ENCODE data around the gene KCNK5.

KCNK5 gene

DNA sequence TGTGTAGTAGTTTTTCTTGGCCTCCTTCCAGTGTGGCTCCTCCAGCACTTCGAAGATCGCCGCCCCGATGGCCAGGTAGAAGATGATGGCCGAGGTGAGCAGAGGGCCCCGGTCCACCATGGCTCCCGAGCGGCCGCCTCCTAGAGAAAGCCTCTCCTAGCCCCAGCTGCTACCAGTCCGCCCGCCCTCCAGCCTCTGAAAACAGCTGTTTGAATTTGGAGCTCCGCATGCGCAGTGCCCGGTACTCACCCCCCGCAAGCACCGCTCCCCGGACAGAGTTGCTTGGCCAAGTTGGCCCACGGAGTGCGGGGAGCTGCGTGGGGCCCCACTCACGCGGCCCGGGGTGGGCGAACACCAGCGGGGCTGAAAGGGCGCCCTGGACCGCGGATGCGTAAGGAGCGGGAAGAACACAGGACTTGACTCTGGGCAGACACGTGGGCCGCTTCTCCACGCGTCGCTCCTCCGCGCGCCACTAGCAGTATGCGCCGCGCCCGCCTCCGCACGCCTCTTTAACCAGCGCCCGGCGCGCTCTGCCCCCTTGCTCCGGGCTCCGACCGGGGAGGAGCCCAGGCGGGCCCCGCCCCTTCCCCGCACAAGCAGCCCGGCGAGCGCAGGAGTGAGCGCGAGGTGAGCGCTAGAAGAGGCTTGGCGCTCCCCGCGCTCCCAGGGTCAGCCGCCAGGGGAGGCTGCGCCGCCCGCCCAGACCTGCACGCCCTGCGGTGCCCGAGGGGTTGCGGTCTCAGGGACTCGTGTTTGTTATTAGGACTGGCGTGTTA is at the start of gene KCNK5:
Gene KCNK5 (minus strand): TSS at position 484 of the 776 bp plus-strand sequence. CDS start 364 bp downstream, at position 120.
- DNase-seq (ENCODE audit: low read depth in 2 of 2) = peak; percentile 56 to 69

GRCh38 chr6:39276379-39276995 is 47.2 kb upstream of the KCNK5 start:
- DNase-seq (ENCODE audit: low read depth in 2 of 2) = no peak

DNA sequence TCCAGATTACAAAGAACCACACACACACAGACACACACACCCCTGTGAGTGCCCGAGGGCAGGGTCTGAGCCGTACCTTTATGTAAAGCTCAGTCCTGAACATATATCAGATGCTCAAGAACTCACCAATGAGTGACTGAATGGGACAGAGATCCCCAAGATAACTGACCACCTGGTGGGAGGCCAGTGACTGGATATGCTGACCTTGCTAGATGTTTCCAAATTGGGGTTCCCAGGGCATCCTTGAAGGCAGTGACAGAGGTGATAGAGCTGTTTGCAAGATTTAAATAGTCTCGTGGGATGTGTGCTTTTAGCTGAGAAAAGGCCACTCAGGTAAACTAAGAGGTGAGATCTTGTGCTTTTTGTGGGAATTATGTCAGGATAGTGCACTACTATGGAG is 45.6 kb upstream of the KCNK5 start:
- no peak for DNase-seq (ENCODE audit: low read depth in 2 of 2)

DNA sequence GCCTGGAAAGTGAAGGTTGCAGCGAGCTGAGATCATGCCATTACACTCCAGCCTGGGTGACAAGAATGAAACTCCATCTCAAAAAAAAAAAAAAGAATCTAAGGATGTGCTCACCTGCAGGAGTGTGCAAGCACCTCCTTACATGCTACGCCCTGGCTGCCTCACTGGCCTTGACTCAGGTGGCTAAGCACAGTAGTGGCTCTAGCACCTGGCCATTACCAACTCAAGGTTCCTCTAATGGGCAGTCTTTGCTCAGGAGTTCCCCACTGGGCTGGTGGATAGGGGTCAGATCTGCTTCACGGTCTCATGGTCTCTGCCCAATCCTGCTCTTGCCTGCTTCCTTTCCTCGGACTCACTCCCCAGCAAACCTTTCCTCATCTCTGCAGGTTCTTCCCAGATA is 45.2 kb upstream of the KCNK5 start:
- DNase-seq (ENCODE audit: low read depth in 2 of 2) = no peak

GRCh38 chr6:39273406-39273821 is 44.1 kb upstream of the KCNK5 start:
- DNase-seq (ENCODE audit: low read depth in 2 of 2) = no peak

DNA sequence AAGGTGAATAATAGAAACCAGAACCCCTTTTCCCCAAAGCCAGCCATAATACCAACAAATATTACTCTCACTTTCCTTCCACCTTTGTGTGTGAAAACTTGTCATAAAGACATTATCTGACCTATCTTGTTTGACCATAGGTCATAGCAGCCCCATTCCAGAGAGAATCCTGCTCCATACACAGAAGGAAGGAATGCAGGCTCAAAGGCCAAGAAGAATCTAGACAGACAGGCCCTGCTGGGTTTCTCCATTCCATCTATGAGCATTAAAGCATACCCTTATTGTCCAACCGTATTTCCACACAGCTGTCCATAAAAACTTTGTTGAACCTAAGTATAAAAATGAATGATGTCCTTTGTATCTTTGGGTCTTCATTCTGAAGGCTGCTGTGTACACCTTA is 40.7 kb upstream of the KCNK5 start:
- no peak for DNase-seq (ENCODE audit: low read depth in 2 of 2)

DNA sequence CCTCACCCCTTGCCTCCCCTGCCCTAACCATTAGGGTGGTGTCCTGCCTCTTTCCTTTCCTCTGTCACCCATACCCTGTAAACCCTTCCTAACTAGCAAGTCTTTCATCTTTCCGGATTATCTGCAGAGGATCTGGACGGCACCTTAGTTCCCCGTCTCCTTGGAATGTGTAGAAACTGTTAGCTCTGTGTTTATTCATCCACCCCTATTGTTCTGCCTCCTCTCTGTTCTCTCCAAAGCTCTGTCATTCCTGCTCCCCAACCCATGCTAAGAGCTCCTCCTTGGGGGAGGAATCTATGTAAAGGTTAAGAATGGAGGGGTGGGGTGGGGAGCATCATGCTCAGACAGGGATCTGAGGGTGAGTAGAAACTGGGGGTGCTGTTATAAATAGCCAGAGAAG is 39.4 kb upstream of the KCNK5 start:
- no peak for DNase-seq (ENCODE audit: low read depth in 2 of 2)

GRCh38 chr6:39268171-39268570 is 38.9 kb upstream of the KCNK5 start:
- DNase-seq (ENCODE audit: low read depth in 2 of 2) = no peak

GRCh38 chr6:39266782-39267355 is 37.6 kb upstream of the KCNK5 start:
- no peak for DNase-seq (ENCODE audit: low read depth in 2 of 2)

DNA sequence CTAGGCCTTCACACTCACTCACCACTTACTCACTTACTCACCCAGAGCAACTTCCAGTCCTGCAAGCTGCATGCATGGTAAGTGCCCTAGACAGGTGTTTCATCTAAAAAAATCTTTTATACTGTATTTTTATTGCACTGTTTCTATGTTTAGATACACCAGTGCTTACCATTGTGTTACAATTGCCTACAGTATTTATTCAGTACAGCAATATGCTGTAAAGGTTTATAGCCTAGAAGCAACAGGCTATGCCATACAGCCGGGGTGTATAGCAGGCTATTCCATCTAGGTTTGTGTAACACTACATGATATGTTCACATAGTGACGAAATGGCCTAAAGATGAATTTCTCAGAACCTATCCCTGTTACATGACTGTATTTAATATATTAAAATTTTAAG is 37.1 kb upstream of the KCNK5 start:
- no peak for DNase-seq (ENCODE audit: low read depth in 2 of 2)

DNA sequence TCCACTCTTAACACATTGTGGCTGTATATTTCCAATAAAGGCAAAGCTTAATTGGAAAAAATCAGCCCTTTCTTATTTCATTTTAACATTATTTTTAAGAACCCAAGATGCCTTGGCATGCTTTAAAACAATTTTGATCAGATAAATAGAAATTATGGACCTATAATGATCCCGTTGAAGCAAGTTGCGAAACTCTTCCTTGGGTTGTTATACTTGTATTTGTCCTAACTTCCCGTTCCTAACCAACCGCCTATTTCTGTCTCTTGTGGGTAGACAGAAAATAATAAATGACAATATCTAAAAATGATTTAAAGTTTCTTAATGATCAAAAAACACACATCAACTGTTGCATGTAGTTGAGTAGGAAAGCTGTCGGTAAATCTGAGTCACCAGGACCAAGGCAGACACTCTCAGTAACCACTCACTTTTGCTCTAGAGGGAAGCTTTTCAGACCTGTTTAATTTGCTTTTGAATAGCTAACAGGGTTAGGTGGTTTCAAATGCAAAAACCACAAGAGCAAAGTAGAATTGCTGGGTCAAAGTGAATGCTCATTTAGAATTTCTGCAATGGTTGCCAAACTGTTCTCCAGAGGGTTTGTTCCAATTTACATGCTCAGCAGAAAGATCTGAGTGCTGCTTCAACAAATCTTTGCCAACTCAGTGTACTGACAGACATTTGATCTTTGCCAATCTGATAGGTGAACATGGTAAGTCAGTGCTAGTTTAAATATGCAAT is 34.2 kb upstream of the KCNK5 start:
- DNase-seq (ENCODE audit: low read depth in 2 of 2) = no peak

GRCh38 chr6:39261751-39262150 is 32.5 kb upstream of the KCNK5 start:
- no peak for DNase-seq (ENCODE audit: low read depth in 2 of 2)

DNA sequence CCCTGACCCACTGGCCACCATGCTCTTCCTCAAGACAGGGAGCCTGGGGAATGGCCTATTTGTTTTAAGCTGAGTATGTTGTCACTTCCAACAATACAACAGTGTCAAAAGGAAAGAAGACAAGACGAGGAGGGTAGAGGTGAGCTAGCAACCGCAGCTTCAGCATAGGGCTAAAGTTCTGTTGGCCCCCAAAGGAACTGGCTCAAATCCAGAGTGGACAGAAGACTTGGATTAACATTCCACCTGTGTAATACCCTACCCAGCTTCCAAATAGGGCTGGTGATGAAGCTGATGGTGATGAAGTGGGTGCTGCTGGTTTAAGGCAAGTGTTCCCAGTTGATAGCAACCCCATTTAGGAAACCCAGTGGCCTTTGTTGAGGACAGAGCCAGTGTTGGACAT is 31.7 kb upstream of the KCNK5 start:
- no peak for DNase-seq (ENCODE audit: low read depth in 2 of 2)

DNA sequence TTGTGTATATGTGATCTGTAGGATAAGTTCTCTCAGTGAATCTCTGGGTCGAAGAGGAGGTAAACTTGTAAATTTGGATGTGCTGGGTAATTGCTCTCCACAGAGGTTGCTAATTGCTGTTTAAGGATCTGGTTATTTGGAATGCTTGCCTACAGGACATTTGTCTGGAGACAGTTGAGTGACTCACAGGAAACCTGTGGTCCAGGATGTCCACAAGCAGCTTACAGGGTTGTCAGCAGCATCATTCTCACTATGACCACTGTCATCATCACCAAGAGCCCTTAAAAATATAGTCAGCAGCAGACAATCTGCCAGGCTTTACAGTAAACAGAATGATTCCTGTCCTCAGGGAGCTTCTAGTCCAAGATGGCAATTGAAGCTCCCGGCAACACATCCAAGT is 31.2 kb upstream of the KCNK5 start:
- no peak for DNase-seq (ENCODE audit: low read depth in 2 of 2)

DNA sequence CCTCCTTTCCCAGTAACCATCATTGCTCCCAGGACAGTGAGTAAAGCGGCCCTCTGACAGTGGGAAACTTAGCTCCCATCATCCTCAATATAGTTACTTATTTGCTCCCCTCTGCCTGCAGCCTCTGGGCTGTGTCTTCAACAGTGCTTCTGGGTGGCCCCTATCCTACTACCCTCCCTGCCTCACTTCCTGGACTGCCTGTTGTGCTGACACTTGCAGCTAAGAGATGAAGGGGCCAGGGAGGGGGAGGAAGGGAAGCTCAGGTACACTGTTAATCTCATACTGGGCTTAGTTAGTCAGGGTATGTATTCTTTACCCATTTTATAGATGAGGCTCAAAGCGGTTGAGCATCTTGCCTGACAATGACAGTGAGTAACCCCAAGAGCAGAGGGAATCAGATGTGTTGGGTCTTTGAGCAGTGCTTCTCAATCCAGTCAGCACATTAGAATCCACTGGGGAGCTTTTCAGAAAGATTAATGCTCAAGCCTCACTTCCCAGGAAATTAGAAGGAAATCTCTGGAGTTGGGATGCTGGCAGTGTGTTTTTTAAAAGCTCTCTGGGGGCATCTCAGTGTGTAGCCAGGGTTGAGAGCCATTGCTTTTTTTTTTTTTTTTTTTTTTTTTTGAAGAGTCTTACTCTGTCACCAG is 27.1 kb upstream of the KCNK5 start:
- DNase-seq (ENCODE audit: low read depth in 2 of 2) = no peak

- DNase-seq (ENCODE audit: low read depth in 2 of 2) = no peak
Observed at GRCh38 chr6:39254999-39255535, 25.8 kb upstream of the KCNK5 start.

DNA sequence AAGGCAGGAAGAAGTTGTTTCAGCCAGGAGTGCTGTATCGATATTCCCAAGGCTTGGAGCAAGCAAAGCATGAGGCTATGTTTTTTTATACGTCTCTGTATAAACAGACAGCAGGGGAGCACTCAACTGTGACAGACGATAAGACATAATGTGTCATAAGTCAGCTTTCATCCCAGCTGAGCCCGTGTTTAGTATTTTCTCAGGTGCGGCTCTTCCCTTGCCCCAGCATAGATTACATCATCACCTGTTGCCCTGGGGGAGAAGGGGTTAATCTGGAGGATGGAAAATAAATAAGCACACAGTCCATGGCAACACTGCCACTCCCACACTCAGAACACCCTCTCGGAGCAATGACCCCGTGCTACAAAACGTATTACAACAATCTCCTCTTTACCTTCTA is 22.1 kb upstream of the KCNK5 start:
- DNase-seq (ENCODE audit: low read depth in 2 of 2) = no peak

DNA sequence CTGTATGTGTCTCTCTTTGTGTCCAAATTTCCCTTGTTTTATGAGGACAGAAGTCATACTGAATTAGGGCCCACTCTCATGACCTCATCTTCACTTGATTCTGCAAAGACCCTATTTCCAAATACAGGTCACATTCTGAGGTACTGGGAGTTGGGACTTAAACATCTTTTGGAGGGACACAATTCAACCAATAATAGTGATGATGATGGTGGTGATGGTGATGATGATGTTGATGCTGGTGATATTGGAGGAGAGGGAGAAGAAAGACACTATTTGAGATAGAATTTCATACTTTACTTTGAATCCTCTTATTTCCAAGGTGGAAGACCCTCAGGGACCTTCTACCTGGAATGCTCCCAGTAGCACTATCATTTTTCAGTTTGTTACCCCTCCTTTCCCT is 21.2 kb upstream of the KCNK5 start:
- no peak for DNase-seq (ENCODE audit: low read depth in 2 of 2)

GRCh38 chr6:39249278-39249677 is 20.0 kb upstream of the KCNK5 start:
- no peak for DNase-seq (ENCODE audit: low read depth in 2 of 2)

DNA sequence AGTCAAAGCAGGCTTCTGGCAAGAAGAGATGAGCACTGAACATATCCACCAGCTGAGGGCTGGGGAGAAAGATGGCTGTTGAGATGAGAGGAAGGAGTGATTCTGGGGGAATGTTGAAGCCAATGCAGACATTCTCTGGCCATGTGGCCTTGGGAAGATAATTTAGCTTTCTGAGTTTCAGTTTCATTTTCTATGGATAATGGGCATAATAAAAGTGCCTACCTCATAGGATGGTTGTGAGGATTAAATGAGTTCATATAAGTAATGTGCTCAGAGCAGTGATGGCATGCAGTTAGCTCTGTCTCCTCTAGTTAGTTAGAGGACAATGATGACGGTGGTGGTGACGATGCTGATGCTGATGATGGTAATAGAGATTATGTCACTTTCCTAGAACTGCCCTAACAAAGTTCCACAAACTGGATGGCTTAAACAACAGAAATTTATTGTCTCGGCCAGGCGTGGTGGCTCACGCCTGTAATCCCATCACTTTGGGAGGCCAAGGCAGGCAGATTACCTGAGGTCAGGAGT is 18.5 kb upstream of the KCNK5 start:
- DNase-seq (ENCODE audit: low read depth in 2 of 2) = no peak

DNA sequence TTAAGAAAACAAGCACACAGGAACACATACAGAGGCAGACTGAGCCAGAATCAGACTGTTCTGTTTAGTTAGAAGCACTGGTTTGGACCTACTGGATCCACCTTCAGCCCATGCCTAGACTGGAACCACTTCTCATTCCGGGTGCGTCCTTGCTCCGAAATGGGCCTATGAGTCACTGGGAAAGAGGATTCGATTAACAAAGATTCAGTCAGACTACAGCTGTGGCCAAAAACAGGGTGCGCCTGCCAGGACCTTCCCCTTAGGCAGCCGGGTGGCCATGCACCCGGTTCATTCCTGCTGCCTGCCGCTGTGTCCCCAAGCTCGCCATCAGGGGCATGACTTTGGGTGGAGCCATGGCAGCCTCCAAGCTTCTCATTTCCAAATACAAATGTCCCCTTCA is 14.5 kb upstream of the KCNK5 start:
- no peak for DNase-seq (ENCODE audit: low read depth in 2 of 2)

Data from activated CD8-positive, alpha-beta memory T cell treated with anti-CD3 and anti-CD28 coated beads for 4 hours (primary cell).